HEK293T (cell line): ENCODE results near the gene CAMK2D.

Source experiments
- BHLHE40 ChIP-seq: fragments of 450-650 bp; IDR thresholded peaks from 2 replicates; pipeline ENCODE4 v1.6.1; 2016; ENCODE audit warnings: mild to moderate bottlenecking, moderate library complexity, borderline replicate concordance
- FOXM1 ChIP-seq: fragments of 450-650 bp; IDR thresholded peaks from 2 replicates; pipeline ENCODE4 v1.6.1; 2017; ENCODE audit warnings: mild to moderate bottlenecking, borderline replicate concordance

GRCh38 chr4:113697429-113697828 is 64.1 kb downstream of the CAMK2D start:
- TF ChIP-seq FOXM1 (no peak), BHLHE40 (no peak)
